Ovary (tissue), 3 donors: ENCODE data around the gene CXorf58.

Source experiments
- EP300 ChIP-seq: sonication (generic); formaldehyde crosslinking; IDR thresholded peaks from one replicate; pipeline ENCODE4 v1.6.1; 2017; ENCODE audit warnings: antibody characterized with exemption
- POLR2A ChIP-seq: fragments of 450-650 bp; IDR thresholded peaks from one replicate; pipeline ENCODE4 v1.6.1; 2017; ENCODE audit warnings: antibody characterized with exemption, mild to moderate bottlenecking, moderate library complexity
- TF ChIP-seq, protein P1 (sequence below), 3 donors: fragments of 450-650 bp in 2 of 3; fragments of 200-600 bp in 1 of 3; IDR thresholded peaks; one replicate each; pipeline versions ENCODE4 v1.5.1 to v1.8.0; 2016 to 2022; ENCODE audit warnings: antibody characterized with exemption in 3 of 3, mild to moderate bottlenecking in 1 of 3
- donor health status: DM: no; HTN: no; CAD: no.

DNA sequence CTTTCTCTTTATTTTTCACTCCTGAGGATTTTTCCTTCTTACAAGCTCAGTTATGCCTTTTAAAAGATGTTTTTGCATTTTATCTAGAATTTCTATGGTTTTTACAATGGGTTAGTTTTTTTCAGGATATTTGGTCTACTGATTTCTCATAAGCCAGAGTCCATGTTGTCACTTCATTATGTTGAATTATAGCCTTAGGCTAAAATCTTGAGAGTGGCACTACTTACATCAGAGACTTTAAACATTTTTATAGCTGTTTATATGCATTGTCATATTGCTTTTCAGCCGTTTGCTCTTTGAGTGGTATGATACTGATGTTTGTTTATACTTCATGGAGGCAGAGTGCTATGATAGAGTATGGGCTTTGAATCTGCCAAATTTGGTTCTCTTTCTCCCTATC is 36.4 kb downstream of the CXorf58 start:
- TF ChIP-seq, protein P1, sequence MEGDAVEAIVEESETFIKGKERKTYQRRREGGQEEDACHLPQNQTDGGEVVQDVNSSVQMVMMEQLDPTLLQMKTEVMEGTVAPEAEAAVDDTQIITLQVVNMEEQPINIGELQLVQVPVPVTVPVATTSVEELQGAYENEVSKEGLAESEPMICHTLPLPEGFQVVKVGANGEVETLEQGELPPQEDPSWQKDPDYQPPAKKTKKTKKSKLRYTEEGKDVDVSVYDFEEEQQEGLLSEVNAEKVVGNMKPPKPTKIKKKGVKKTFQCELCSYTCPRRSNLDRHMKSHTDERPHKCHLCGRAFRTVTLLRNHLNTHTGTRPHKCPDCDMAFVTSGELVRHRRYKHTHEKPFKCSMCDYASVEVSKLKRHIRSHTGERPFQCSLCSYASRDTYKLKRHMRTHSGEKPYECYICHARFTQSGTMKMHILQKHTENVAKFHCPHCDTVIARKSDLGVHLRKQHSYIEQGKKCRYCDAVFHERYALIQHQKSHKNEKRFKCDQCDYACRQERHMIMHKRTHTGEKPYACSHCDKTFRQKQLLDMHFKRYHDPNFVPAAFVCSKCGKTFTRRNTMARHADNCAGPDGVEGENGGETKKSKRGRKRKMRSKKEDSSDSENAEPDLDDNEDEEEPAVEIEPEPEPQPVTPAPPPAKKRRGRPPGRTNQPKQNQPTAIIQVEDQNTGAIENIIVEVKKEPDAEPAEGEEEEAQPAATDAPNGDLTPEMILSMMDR (IDR thresholded peaks at IDR 0.05): no peak
- TF ChIP-seq POLR2A: no peak
- TF ChIP-seq EP300: no peak
